ENCODE data around the gene TMEM141.

TMEM141 gene

DNA sequence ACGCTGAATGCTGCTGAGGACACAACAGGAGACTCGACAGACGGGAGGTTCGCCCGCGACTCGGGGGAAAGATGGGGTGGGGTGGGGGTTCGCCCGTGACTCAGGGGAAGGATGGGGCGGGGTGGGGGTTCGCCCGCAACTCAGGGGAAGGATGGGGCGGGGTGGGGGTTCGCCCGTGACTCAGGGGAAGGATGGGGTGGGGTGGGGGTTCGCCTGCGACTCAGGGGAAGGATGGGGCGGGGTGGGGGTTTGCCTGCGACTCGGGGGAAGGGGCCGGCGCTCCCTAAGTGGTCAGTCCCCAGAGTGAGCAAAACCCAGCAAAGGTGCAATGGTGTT lies 45.0 kb upstream of the TMEM141 start:
- DNase-seq (ENCODE audit: low read depth), result no peak
- no peak overlapping the region for H3K4me3 ChIP-seq (ENCODE audit: low read length)
- TF ChIP-seq, protein P1, sequence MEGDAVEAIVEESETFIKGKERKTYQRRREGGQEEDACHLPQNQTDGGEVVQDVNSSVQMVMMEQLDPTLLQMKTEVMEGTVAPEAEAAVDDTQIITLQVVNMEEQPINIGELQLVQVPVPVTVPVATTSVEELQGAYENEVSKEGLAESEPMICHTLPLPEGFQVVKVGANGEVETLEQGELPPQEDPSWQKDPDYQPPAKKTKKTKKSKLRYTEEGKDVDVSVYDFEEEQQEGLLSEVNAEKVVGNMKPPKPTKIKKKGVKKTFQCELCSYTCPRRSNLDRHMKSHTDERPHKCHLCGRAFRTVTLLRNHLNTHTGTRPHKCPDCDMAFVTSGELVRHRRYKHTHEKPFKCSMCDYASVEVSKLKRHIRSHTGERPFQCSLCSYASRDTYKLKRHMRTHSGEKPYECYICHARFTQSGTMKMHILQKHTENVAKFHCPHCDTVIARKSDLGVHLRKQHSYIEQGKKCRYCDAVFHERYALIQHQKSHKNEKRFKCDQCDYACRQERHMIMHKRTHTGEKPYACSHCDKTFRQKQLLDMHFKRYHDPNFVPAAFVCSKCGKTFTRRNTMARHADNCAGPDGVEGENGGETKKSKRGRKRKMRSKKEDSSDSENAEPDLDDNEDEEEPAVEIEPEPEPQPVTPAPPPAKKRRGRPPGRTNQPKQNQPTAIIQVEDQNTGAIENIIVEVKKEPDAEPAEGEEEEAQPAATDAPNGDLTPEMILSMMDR (IDR thresholded peaks at IDR 0.05; ENCODE audit: insufficient read depth, low read depth, low read length, missing control alignments), result no peak

- DNase-seq (ENCODE audit: low read depth), result no peak
- H3K4me3 ChIP-seq (ENCODE audit: low read length), result no peak overlapping the region
- TF ChIP-seq, protein P1 (IDR thresholded peaks at IDR 0.05; ENCODE audit: insufficient read depth, low read depth, low read length, missing control alignments), result no peak
These were observed 44.5 kb upstream of the TMEM141 start for GRCh38 chr9:136746621-136747020.

DNA sequence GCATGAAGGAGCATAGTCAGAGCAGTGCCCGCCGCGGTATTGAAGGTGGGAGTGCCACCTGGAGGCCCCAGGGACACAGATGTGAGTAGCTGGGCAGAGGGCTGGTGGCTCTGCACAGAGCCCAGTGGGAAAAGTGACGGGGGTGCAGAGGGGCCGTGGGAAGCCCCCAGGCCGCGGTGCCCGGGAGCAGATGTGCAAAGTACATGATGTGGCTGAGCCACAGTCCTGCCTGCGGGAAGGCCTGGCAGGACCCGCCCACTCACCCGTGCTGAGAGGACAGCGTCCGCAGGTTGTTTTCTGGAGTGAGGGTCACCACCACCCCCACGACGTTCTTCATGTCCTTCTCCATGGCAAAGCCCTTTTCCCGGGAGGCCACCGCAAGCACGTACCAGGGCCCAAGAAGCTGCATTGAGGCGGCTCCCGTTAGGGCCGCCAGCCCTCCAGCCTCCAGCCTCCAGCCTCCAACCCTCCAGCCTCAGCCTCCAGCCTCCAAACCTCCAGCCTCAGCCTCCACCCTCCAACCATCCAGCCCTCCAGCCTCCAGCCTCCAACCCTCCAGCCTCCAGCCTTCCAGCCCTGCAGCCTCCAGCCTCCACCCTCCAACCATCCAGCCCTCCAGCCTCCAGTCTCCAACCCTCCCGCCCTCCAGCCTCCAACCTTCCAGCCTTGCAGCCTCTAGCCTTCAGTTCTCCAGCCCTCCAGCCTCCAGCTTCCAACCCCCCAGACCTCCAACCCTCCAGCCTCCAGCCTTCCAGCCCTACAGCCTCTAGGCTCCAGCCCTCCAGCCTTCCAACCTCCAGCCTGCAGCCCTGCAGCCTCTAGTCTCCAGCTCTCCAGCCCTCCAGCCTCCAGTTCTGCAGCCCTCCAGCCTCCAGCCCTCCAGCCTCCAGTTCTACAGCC lies 43.7 kb upstream of the TMEM141 start:
- no peak overlapping the region for H3K4me3 ChIP-seq (ENCODE audit: low read length)
- DNase-seq (ENCODE audit: low read depth), result no peak
- TF ChIP-seq, protein P1 (IDR thresholded peaks at IDR 0.05; ENCODE audit: insufficient read depth, low read depth, low read length, missing control alignments), result no peak

DNA sequence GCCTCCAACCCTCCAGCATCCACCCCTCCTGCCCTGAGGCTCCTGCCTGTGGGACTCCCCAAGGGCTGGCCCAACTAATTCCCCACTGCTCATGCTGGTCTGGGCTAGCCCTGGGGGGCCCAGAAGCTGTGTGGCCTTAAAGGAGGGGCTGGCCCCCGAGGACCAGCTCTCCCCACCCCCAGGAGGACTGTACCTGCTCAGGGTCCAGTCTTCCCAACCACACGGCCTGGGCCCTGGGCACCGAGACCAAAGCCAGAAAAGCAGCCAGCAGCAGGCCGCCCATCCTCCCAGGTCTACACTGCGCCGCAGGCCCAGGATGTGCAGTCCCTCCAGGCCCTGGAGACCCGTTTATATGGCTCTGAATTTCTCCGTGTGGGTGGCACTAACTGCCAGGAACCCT lies 42.9 kb upstream of the TMEM141 start, which contains the start of gene LCN6:
Gene LCN6 (minus strand): TSS at position 325 of the 400 bp plus-strand sequence. CDS start 42 bp downstream, at position 283.
- DNase-seq (ENCODE audit: low read depth), result no peak
- TF ChIP-seq, protein P1 (IDR thresholded peaks at IDR 0.05; ENCODE audit: insufficient read depth, low read depth, low read length, missing control alignments), result no peak
- no peak within 1 kb of the TSS for H3K4me3 ChIP-seq (ENCODE audit: low read length)

GRCh38 chr9:136748666-136749611 lies 42.2 kb upstream of the TMEM141 start:
- TF ChIP-seq, protein P1 (IDR thresholded peaks at IDR 0.05; ENCODE audit: insufficient read depth, low read depth, low read length, missing control alignments), result no peak
- DNase-seq (ENCODE audit: low read depth), result no peak
- no peak overlapping the region for H3K4me3 ChIP-seq (ENCODE audit: low read length)

GRCh38 chr9:136750526-136750925 lies 40.6 kb upstream of the TMEM141 start:
- TF ChIP-seq, protein P1 (IDR thresholded peaks at IDR 0.05; ENCODE audit: insufficient read depth, low read depth, low read length, missing control alignments), result no peak
- no peak overlapping the region for H3K4me3 ChIP-seq (ENCODE audit: low read length)
- peak; percentile 43 for DNase-seq (ENCODE audit: low read depth)
